GM23338 (cell line): ENCODE measurements around the gene SH3BP5. TPM values are rescaled to one million over a fixed set of nuclear protein-coding genes. Genes with fewer than 3 reads are reported as not detected.

Experiments
- POLR2AphosphoS5 ChIP-seq: IDR thresholded peaks from 2 replicates; pipeline ENCODE4 v1.6.1; 2016; ENCODE audit warnings: antibody characterized with exemption, low read depth
- STAT1 ChIP-seq: IDR thresholded peaks from one replicate; pipeline ENCODE4 v1.6.1; 2016; ENCODE audit warnings: antibody characterized with exemption; ENCODE audit not compliant: unreplicated experiment
- ZNF462 ChIP-seq: fragments of 250-450 bp; sonication (Bioruptor Pico); IDR thresholded peaks from 2 replicates; pipeline ENCODE4 v1.5.0; 2020; ENCODE audit warnings: mild to moderate bottlenecking, moderate library complexity
- polyA plus RNA-seq: library from polyadenylated mRNA; unstranded; fragments of >200 nt; fragmentation: Nextera tagmentation; extraction: Ambion mirVana; gene quantifications from 2 replicates; pipeline ENCODE4 v1.2.1, GENCODE V29; 2016
- total RNA-seq: library from RNA; depleted of rRNA; stranded (reverse); fragments of >200 nt; shearing (Covaris generic); gene quantifications from 2 replicates; pipeline ENCODE4 v1.2.3, GENCODE V29; 2014
- TF ChIP-seq, protein P1 (sequence below), 2 experiments: fragments of 200-600 bp in 1 of 2; sonication (generic) in 1 of 2; conservative IDR thresholded peaks; 2 replicates each; pipeline versions ENCODE4 v1.5.1 to v1.6.1; 2016 to 2017; ENCODE audit warnings: antibody characterized with exemption in 2 of 2, low read depth in 2 of 2, mild to moderate bottlenecking in 2 of 2, moderate library complexity in 1 of 2
- TF ChIP-seq, protein P2 (sequence below): IDR thresholded peaks from one replicate; pipeline ENCODE4 v1.6.1; 2018; ENCODE audit warnings: antibody characterized with exemption; ENCODE audit not compliant: unreplicated experiment

Gene SH3BP5
- total and polyA plus RNA-seq, 2 experiments from 2014 or later = 5.8 to 9.1 TPM

DNA sequence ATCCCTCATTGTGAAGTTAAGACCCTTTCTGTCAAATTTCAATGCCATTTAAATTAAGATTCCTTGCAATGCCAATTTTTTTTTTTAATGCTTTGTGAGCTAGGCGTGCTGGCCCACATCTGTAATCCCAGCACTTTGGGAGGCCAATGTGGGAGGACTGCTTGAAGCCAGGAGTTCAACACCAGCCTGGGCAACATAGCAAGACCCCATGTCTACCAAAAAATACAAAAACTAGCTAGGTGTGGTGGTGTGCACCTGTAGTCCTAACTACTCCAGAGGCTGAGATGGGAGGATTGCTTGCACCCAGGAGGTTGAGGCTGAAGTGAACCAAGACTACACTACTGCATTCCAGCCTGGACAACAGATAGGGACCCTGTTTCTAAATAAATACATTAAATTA, 5.6 kb upstream of the SH3BP5 start (continued):
- TF ChIP-seq ZNF462 (CRISPR knock-in tag) (no peak), POLR2AphosphoS5 (no peak), STAT1 (no peak)
- TF ChIP-seq, protein P1, sequence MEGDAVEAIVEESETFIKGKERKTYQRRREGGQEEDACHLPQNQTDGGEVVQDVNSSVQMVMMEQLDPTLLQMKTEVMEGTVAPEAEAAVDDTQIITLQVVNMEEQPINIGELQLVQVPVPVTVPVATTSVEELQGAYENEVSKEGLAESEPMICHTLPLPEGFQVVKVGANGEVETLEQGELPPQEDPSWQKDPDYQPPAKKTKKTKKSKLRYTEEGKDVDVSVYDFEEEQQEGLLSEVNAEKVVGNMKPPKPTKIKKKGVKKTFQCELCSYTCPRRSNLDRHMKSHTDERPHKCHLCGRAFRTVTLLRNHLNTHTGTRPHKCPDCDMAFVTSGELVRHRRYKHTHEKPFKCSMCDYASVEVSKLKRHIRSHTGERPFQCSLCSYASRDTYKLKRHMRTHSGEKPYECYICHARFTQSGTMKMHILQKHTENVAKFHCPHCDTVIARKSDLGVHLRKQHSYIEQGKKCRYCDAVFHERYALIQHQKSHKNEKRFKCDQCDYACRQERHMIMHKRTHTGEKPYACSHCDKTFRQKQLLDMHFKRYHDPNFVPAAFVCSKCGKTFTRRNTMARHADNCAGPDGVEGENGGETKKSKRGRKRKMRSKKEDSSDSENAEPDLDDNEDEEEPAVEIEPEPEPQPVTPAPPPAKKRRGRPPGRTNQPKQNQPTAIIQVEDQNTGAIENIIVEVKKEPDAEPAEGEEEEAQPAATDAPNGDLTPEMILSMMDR (conservative IDR thresholded peaks at IDR 0.05; ENCODE audit: low read depth in 2 of 2) = no peak
- TF ChIP-seq, protein P2, sequence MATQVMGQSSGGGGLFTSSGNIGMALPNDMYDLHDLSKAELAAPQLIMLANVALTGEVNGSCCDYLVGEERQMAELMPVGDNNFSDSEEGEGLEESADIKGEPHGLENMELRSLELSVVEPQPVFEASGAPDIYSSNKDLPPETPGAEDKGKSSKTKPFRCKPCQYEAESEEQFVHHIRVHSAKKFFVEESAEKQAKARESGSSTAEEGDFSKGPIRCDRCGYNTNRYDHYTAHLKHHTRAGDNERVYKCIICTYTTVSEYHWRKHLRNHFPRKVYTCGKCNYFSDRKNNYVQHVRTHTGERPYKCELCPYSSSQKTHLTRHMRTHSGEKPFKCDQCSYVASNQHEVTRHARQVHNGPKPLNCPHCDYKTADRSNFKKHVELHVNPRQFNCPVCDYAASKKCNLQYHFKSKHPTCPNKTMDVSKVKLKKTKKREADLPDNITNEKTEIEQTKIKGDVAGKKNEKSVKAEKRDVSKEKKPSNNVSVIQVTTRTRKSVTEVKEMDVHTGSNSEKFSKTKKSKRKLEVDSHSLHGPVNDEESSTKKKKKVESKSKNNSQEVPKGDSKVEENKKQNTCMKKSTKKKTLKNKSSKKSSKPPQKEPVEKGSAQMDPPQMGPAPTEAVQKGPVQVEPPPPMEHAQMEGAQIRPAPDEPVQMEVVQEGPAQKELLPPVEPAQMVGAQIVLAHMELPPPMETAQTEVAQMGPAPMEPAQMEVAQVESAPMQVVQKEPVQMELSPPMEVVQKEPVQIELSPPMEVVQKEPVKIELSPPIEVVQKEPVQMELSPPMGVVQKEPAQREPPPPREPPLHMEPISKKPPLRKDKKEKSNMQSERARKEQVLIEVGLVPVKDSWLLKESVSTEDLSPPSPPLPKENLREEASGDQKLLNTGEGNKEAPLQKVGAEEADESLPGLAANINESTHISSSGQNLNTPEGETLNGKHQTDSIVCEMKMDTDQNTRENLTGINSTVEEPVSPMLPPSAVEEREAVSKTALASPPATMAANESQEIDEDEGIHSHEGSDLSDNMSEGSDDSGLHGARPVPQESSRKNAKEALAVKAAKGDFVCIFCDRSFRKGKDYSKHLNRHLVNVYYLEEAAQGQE = no peak
